Activated CD8-positive, alpha-beta memory T cell treated with anti-CD3 and anti-CD28 coated beads for 4 hours (primary cell): ENCODE data around the gene EFHD1.
"Not testable (repeated sequence)": the region's sequence is repeated elsewhere in the genome, so short reads cannot be mapped to it uniquely, and the experiment has no call there.

Experiments
- DNase-seq, 2 donors: peaks; one replicate each; pipeline ENCODE4 v3.0.0-alpha.2; 2020; ENCODE audit warnings: low read depth in 2 of 2

EFHD1 gene

GRCh38 chr2:232647261-232647660 lies 13.9 kb downstream of the EFHD1 start:
- DNase-seq, result no peak

DNA sequence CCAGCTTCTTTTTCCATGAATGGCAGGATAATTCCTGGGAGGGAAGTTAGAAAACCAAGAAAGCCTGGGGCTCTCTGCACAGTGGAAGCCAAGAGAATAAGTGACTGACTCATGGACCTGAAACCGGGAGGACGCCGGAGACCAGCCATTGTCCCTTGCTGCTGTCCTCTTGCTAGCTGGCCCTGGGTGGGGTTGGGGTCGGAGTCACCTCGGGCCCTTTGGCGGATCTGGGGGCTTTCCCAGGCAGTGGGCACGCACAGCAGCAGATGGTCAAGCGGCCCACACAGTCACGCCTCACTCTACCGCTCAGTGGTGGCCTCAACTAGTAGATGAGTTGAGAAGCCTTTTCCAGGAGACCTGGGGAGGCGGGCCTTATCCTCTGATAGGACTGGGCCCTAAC lies 15.6 kb downstream of the EFHD1 start:
- DNase-seq, result no peak

- DNase-seq, result no peak
Observed at GRCh38 chr2:232652505-232652851, 19.1 kb downstream of the EFHD1 start.

- DNase-seq, result no peak
Observed at GRCh38 chr2:232653441-232653840, 20.0 kb downstream of the EFHD1 start.

DNA sequence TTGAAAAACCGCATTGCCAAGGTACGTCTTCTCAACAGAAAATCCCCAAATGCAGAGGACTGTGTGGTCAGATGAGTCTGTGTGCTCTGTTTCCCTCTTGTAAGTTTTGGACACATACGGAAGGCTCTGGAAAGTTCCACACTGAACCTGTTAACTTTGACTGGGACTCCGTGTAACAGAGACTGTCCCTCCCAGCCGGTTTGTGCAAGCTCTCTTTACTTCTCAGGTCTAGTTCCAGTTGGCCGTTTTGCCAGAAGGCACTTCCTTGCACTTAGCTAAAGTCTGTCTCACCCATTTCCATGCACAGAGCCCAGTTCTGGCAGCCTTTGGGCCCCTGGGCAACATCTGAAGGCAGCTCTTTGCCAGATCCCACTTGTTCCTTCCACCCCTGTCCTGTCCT lies 22.0 kb downstream of the EFHD1 start:
- DNase-seq, result no peak

- DNase-seq, result no peak
Observed at GRCh38 chr2:232658217-232658785, 24.9 kb downstream of the EFHD1 start.

GRCh38 chr2:232659359-232659758 lies 26.0 kb downstream of the EFHD1 start:
- DNase-seq, result no peak

DNA sequence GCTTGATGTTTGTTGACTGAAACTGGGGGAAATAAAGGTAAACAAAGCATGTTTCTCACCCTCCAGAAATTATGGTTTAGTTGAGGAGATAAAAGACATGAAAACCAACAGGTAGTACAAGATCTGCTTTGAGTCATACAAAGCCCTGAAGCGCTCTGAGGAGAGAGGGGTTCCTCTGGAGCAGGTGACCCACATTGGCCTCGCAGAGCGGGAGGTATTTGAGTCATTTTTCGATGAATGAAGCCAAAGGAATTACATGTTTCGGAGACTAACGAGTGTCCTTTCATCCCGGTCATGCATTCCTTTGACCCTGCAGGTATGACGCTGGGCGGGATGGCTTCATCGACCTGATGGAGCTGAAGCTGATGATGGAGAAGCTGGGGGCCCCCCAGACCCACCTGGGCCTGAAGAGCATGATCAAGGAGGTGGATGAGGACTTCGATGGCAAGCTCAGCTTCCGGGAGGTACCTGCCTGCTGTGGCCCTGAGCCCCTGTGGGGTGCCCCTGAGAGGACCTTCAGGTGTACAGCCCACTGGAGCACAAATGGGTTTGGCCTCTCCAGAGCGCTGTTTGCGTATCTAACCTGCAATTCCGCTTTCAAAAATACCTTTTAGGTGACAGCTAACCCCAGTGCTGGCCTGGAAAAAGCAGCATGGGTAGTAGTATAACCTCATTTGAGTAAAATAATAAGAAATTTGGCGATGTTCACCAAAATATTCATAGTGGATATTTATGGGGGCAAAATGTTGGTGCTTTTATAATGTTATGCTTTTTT lies 29.3 kb downstream of the EFHD1 start:
- DNase-seq, result no peak

DNA sequence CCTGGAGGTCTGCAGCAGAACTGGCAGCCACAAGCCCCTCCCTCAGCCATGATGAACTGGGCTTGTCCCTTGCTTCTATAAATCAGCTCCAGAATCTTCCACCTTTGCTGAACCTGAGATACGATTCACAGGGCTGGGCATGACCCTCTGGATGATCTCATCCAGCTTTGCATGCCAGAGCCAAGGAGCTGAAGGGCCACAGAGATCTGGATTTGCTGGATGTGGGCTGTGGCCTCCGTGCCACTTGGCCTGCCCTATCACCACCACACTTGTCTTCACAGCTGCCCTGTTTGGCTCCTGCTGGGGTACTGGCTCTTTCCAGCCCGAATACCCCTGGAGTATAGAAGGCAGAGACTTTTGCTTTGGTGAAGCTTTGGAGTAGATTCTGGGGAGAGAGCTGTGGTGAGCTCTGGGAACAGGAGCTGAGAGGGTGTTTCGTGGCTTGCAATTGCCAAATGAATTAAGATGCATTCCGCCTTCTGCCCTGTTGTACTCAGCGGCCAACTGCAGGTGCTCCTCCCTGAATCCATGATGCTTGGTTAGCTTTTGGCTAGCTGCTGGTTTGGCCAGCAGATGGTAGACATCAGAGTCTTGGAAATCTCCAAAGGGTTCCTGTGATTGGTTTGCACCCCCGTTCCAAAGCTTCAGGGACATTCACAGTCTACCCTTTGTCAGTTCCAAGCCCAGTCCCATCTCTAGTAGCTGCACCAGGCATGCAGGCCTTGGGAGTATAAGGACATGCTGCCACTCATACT lies 32.8 kb downstream of the EFHD1 start:
- DNase-seq, result no peak

DNA sequence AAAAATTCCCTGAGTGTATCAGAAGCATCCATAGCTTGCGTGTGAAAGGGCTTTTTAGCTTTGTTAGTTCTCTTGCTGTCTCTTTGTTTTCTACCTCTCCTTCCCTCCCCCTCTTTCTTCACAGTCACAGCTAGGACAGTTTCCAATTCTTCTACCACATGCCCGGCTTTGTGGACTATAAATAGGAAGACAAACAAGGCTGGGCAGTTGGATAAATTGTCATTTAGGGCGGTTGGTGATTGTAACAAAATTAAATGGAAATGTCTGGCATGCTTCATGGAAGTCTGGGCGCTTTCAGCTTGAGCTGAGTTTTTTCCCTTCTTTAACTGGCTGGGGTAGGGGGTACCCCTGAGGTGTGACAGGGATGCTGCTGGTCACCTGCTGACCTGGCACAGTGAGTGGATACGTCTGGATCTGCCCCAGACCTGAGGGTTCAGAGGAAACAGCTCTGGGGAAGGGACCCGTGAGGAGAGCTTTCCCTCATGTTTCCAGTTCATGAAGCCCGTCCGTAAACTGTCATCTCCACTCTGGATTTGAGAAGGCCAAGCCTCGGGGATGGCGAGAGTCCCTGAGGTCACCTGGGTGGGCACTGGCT lies 34.7 kb downstream of the EFHD1 start:
- no peak for DNase-seq

DNA sequence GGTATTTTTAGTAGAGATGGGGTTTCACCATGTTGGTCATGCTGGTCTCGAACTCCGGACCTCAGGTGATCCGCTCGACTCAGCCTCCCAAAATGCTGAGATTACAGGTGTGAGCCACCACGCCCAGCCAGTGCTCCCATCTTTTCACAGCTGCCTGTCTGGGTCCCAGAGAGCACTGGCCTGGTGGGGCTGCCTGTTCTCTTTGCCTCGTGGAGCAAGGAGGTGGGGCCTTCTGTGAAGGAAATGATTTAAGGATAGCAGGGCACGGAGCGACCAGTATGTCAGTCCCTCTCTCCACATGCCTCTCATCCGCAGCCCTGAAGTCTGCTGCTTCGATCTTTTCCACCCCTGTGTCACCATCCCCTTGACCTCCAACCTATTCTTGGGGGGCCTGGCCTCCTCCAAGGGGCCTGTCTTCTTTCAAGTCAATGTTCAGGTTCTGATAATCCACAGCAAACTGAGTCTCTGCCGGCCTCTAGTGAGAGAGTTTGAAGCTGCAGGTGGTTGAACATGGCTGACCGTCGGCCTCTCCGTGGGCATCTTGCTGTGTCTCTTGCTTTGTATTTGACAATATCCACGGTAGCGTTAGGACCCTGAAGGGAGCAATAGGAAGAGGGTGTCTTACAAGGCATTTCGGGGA lies 35.5 kb downstream of the EFHD1 start:
- no peak for DNase-seq

DNA sequence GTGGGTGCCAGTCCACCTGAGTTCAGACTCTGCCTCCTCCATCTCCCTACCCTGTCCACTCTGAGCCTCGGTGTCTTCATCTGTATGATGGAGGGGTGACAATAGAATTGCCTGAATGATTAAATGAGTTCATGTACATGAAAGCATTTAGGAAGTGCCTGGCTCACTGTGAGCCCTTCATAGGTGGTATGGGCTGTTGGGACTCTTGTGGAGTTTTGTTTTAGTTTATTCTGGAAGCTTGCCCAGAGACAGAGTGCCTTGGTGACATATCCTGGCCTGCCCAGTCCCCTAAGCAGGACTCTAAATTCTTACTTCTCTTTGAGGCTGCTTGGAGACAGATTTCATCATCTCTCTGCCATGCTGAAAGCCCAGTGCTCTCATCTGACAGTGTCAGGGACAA lies 39.2 kb downstream of the EFHD1 start:
- no peak for DNase-seq

- DNase-seq, result no peak
Observed at GRCh38 chr2:232674491-232674890, 41.1 kb downstream of the EFHD1 start.

DNA sequence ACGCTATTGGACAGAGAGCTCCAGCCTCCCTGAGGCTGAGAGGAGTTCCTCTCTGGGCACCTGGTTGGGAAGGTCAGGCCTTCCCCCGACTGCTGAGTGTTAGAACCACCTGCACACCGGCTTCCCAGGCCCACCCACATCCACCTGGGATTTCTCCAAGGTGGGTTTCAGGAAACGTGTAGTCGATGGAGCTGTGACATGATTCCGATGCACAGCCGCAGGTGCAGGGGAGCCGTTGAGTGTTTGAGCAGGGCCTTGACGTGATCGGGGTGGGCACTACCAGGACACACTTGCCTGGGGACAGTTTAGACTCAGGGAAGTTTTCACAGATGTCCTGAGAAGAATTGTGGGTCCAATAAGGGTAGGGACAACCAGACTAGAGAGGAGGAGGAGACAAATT lies 42.0 kb downstream of the EFHD1 start:
- DNase-seq, result no peak

GRCh38 chr2:232680006-232680405 lies 46.6 kb downstream of the EFHD1 start:
- DNase-seq, result no peak

DNA sequence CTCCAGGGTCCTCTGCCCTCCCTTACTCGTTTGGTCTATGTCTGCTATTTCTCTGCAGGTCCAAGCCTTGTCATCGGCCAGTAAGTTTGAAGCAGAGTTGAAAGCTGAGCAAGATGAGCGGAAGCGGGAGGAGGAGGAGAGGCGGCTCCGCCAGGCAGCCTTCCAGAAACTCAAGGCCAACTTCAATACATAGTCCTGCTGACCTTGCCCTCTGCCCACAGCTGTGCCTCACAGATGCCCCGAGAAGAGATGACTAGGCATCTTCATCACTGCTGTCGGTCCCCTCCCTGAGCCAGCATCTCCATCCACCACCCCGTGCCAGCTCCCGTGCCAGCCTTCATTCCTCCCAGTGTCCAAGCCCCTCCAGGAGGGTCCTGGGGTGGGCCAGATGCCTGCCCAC lies 48.1 kb downstream of the EFHD1 start:
- no peak for DNase-seq

GRCh38 chr2:232683368-232683767 lies 50.0 kb downstream of the EFHD1 start:
- DNase-seq, result no peak

- DNase-seq, result not testable (repeated sequence)
Observed at GRCh38 chr2:232685391-232685790, 52.0 kb downstream of the EFHD1 start.

GRCh38 chr2:232687382-232688160 lies 54.2 kb downstream of the EFHD1 start:
- no peak for DNase-seq

DNA sequence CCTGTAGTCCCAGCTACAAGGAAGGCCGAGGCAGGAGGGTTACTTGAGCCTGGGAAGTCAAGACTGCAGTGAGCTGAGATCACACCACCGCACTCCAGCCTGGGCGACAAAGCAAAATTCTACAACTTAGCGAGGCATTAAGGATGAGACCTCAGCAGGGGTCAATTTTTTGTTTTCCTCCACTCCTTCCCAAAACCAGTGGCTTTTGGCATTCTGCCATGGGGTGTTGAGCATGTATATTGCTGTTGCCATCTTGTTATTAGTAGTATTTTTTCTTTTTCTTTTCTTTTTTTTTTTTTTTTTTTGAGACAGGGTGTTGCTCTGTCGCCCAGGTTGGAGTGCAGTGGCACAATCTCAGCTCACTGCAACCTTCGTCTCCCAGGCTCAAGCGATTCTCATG lies 54.8 kb downstream of the EFHD1 start:
- no peak for DNase-seq

GRCh38 chr2:232689152-232689910 lies 55.9 kb downstream of the EFHD1 start:
- DNase-seq, result no peak
